ENCODE results near the gene DAAM1. TPM values are rescaled to one million over a fixed set of nuclear protein-coding genes. Genes with fewer than 3 reads are reported as not detected.

Gene DAAM1
- total and polyA plus RNA-seq, 12 donors, result 7.4 to 37.4 (median 24.9) TPM

GRCh38 chr14:59333668-59334067 is 145.2 kb downstream of the DAAM1 start:
- DNase-seq, result peak in 2 of 7 donors; percentile 25 to 35
- H3K4me1 ChIP-seq (replicated peaks in 1 of 2), result peaks cover 9 to 30% of the 10 kb centered on the region in 2 donors
- H3K9me3 ChIP-seq (replicated peaks in 1 of 3), result no peaks in the 10 kb centered on the region
- peak overlapping the region in 2 of 5 donors; percentile 19 to 24 for H3K27ac ChIP-seq
- TF ChIP-seq CTCF (IDR thresholded peaks at IDR 0.05) (no peak), POLR2A (IDR thresholded peaks at IDR 0.05) (no peak)
- 63 to 75% (median 69%) methylated on average over 1 of the region's 1 CpG for WGBS, 4 donors
- peaks cover 0 to 15% of the 10 kb centered on the region in 2 donors for H3K36me3 ChIP-seq (replicated peaks in 1 of 2)
- no peaks in the 10 kb centered on the region for H3K27me3 ChIP-seq
- intact Hi-C loops (cut with DNase I), result no loop called here
- H3K4me3 ChIP-seq, result no peak overlapping the region

GRCh38 chr14:59334253-59334652 is 145.8 kb downstream of the DAAM1 start:
- Histone ChIP-seq H3K4me1 (replicated peaks in 1 of 2) (peaks cover 9 to 30% of the 10 kb centered on the region in 2 donors), H3K27ac (peak overlapping the region in 2 of 5 donors; percentile 23 to 24), H3K9me3 (replicated peaks in 1 of 3) (no peaks in the 10 kb centered on the region), H3K27me3 (no peaks in the 10 kb centered on the region), H3K4me3 (no peak overlapping the region), H3K36me3 (replicated peaks in 1 of 2) (peaks cover 0 to 15% of the 10 kb centered on the region in 2 donors)
- WGBS, 4 donors, result 67 to 89% (median 83%) methylated on average over 3 of the region's 3 CpGs
- DNase-seq, result no peak
- intact Hi-C loops (cut with DNase I), result no loop called here
- TF ChIP-seq CTCF (IDR thresholded peaks at IDR 0.05), result no peak
- no peak for TF ChIP-seq POLR2A (IDR thresholded peaks at IDR 0.05)

- intact Hi-C loops (cut with DNase I), result no loop called here
Measured at GRCh38 chr14:59336098-59336497, 147.6 kb downstream of the DAAM1 start.

GRCh38 chr14:59336706-59337105 is 148.2 kb downstream of the DAAM1 start:
- no peak for DNase-seq
- Histone ChIP-seq H3K27ac (peak overlapping the region in 4 of 5 donors; percentile 36 to 83 (median 48)), H3K9me3 (replicated peaks in 1 of 3) (no peaks in the 10 kb centered on the region), H3K4me1 (replicated peaks in 1 of 2) (peaks cover 9 to 30% of the 10 kb centered on the region in 2 donors), H3K27me3 (no peaks in the 10 kb centered on the region), H3K4me3 (no peak overlapping the region), H3K36me3 (replicated peaks in 1 of 2) (peaks cover 0 to 15% of the 10 kb centered on the region in 2 donors)
- 83 to 92% (median 89%) methylated on average over 3 of the region's 3 CpGs for WGBS, 4 donors
- TF ChIP-seq CTCF (IDR thresholded peaks at IDR 0.05), result no peak
- TF ChIP-seq POLR2A (IDR thresholded peaks at IDR 0.05), result no peak
- intact Hi-C loops (cut with DNase I), result no loop called here

More at GRCh38 chr14:59336098-59336497, 147.6 kb downstream of the DAAM1 start:
- Histone ChIP-seq H3K4me1 (replicated peaks in 1 of 2) (peaks cover 9 to 30% of the 10 kb centered on the region in 2 donors), H3K36me3 (replicated peaks in 1 of 2) (peaks cover 0 to 16% of the 10 kb centered on the region in 2 donors), H3K27ac (peak overlapping the region in 2 of 5 donors; percentile 55 to 83), H3K9me3 (replicated peaks in 1 of 3) (no peaks in the 10 kb centered on the region), H3K4me3 (no peak overlapping the region), H3K27me3 (no peaks in the 10 kb centered on the region)
- no peak for TF ChIP-seq POLR2A (IDR thresholded peaks at IDR 0.05)
- TF ChIP-seq CTCF (IDR thresholded peaks at IDR 0.05), result no peak
- no peak for DNase-seq
